Mesothelial cell of epicardium (in vitro differentiated cells): Measurements from ENCODE around the gene LRMDA. TPM values are rescaled to one million over a fixed set of nuclear protein-coding genes. Genes with fewer than 3 reads are reported as not detected.

Source experiments
- DNase-seq, 2 experiments: peaks; one replicate each; pipeline ENCODE4 v3.0.0; 2021; ENCODE audit warnings: low spot score in 2 of 2; ENCODE audit not compliant: unreplicated experiment in 2 of 2
- H3K27ac Mint-ChIP-seq: 2 replicates; pipeline ENCODE4 v1.8.0; 2021; ENCODE audit warnings: mixed read lengths
- H3K27me3 Mint-ChIP-seq: 2 replicates; pipeline ENCODE4 v1.8.0; 2021; ENCODE audit warnings: low read depth, mixed read lengths
- H3K36me3 Mint-ChIP-seq: 2 replicates; pipeline ENCODE4 v1.8.0; 2021; ENCODE audit warnings: mixed read lengths
- H3K4me1 Mint-ChIP-seq: 2 replicates; pipeline ENCODE4 v1.8.0; 2021; ENCODE audit warnings: mixed read lengths
- H3K4me3 Mint-ChIP-seq: 2 replicates; pipeline ENCODE4 v1.8.0; 2021; ENCODE audit warnings: mild to moderate bottlenecking, moderate library complexity, mixed read lengths
- H3K9me3 Mint-ChIP-seq: 2 replicates; pipeline ENCODE4 v1.8.0; 2021; ENCODE audit warnings: mixed read lengths
- CTCF ChIP-seq: fragments of 200-600 bp; sonication (generic); IDR thresholded peaks from one replicate; pipeline ENCODE4 v1.5.0; 2021; ENCODE audit warnings: antibody characterized with exemption; ENCODE audit not compliant: unreplicated experiment
- total RNA-seq: library from RNA; stranded (reverse); gene quantifications from 3 replicates; pipeline ENCODE4 v1.2.1, GENCODE V29; 2021

The LRMDA gene
- total RNA-seq, 1 donor from 2014 or later, result 2.0 TPM

GRCh38 chr10:75612904-75613684, 181.7 kb downstream of the LRMDA start:
- peak overlapping the region; percentile 72 for H3K27ac Mint-ChIP-seq
- H3K27me3 Mint-ChIP-seq, result peaks cover 55% of the 10 kb centered on the region
- no peaks in the 10 kb centered on the region for H3K9me3 Mint-ChIP-seq
- H3K4me3 Mint-ChIP-seq, result no peak overlapping the region
- no peak for TF ChIP-seq CTCF
- H3K4me1 Mint-ChIP-seq, result peaks cover 32% of the 10 kb centered on the region
- DNase-seq, result no peak
- no peaks in the 10 kb centered on the region for H3K36me3 Mint-ChIP-seq

GRCh38 chr10:75613685-75614504, 182.5 kb downstream of the LRMDA start:
- H3K36me3 Mint-ChIP-seq, result no peaks in the 10 kb centered on the region
- peaks cover 52% of the 10 kb centered on the region for H3K27me3 Mint-ChIP-seq
- H3K4me1 Mint-ChIP-seq, result peaks cover 32% of the 10 kb centered on the region
- no peak for DNase-seq
- no peaks in the 10 kb centered on the region for H3K9me3 Mint-ChIP-seq
- H3K27ac Mint-ChIP-seq, result peak overlapping the region; percentile 78
- no peak for TF ChIP-seq CTCF
- H3K4me3 Mint-ChIP-seq, result peak overlapping the region; percentile 12

GRCh38 chr10:75616076-75616475, 184.7 kb downstream of the LRMDA start:
- Mint-ChIP-seq H3K4me1 (peaks cover 32% of the 10 kb centered on the region), H3K27ac (no peak overlapping the region), H3K27me3 (peaks cover 54% of the 10 kb centered on the region), H3K9me3 (no peaks in the 10 kb centered on the region), H3K4me3 (no peak overlapping the region), H3K36me3 (no peaks in the 10 kb centered on the region)
- no peak for DNase-seq
- no peak for TF ChIP-seq CTCF

- peaks cover 34% of the 10 kb centered on the region for H3K4me1 Mint-ChIP-seq
- no peak overlapping the region for H3K4me3 Mint-ChIP-seq
- no peaks in the 10 kb centered on the region for H3K36me3 Mint-ChIP-seq
- H3K27ac Mint-ChIP-seq, result no peak overlapping the region
- no peak for TF ChIP-seq CTCF
- H3K9me3 Mint-ChIP-seq, result no peaks in the 10 kb centered on the region
- peaks cover 54% of the 10 kb centered on the region for H3K27me3 Mint-ChIP-seq
- no peak for DNase-seq
Measured at GRCh38 chr10:75616874-75617478, 185.6 kb downstream of the LRMDA start.

GRCh38 chr10:75617485-75618155, 186.2 kb downstream of the LRMDA start:
- H3K27me3 Mint-ChIP-seq, result peaks cover 58% of the 10 kb centered on the region
- no peak for DNase-seq
- H3K36me3 Mint-ChIP-seq, result no peaks in the 10 kb centered on the region
- no peak for TF ChIP-seq CTCF
- no peaks in the 10 kb centered on the region for H3K9me3 Mint-ChIP-seq
- H3K27ac Mint-ChIP-seq, result no peak overlapping the region
- peaks cover 39% of the 10 kb centered on the region for H3K4me1 Mint-ChIP-seq
- H3K4me3 Mint-ChIP-seq, result no peak overlapping the region
